Chondrocyte (in vitro differentiated cells): ENCODE measurements around the gene QRFP. TPM values are rescaled to one million over a fixed set of nuclear protein-coding genes. Genes with fewer than 3 reads are reported as not detected.

Experiments used
- DNase-seq: peaks from one replicate; pipeline ENCODE4 v3.0.0; 2021; ENCODE audit warnings: mixed read lengths, low spot score
- H3K27ac Mint-ChIP-seq: one replicate; pipeline ENCODE4 v1.8.0; 2021; ENCODE audit warnings: mild to moderate bottlenecking, moderate library complexity, mixed read lengths; ENCODE audit not compliant: unreplicated experiment
- H3K27me3 Mint-ChIP-seq: 2 replicates; pipeline ENCODE4 v1.8.0; 2021; ENCODE audit warnings: low read depth, mixed read lengths
- H3K36me3 Mint-ChIP-seq: 2 replicates; pipeline ENCODE4 v1.8.0; 2021; ENCODE audit warnings: low read depth, mixed read lengths
- H3K4me1 Mint-ChIP-seq: 2 replicates; pipeline ENCODE4 v1.8.0; 2021; ENCODE audit warnings: low read depth, mild to moderate bottlenecking, mixed read lengths
- H3K4me3 Mint-ChIP-seq: one replicate; pipeline ENCODE4 v1.8.0; 2021; ENCODE audit warnings: mild to moderate bottlenecking, moderate library complexity, mixed read lengths; ENCODE audit not compliant: unreplicated experiment
- H3K9me3 Mint-ChIP-seq: 2 replicates; pipeline ENCODE4 v1.8.0; 2021; ENCODE audit warnings: low read depth, mixed read lengths
- total RNA-seq: library from RNA; stranded (reverse); gene quantifications from 3 replicates; pipeline ENCODE4 v1.2.1, GENCODE V29; 2021
- TF ChIP-seq, protein P1 (sequence below): fragments of 200-600 bp; sonication (generic); IDR thresholded peaks from 2 replicates; pipeline ENCODE4 v1.5.0; 2021; ENCODE audit warnings: antibody characterized with exemption, mild to moderate bottlenecking, moderate library complexity

Gene QRFP
- total RNA-seq, 1 donor from 2014 or later, result not detected

DNA sequence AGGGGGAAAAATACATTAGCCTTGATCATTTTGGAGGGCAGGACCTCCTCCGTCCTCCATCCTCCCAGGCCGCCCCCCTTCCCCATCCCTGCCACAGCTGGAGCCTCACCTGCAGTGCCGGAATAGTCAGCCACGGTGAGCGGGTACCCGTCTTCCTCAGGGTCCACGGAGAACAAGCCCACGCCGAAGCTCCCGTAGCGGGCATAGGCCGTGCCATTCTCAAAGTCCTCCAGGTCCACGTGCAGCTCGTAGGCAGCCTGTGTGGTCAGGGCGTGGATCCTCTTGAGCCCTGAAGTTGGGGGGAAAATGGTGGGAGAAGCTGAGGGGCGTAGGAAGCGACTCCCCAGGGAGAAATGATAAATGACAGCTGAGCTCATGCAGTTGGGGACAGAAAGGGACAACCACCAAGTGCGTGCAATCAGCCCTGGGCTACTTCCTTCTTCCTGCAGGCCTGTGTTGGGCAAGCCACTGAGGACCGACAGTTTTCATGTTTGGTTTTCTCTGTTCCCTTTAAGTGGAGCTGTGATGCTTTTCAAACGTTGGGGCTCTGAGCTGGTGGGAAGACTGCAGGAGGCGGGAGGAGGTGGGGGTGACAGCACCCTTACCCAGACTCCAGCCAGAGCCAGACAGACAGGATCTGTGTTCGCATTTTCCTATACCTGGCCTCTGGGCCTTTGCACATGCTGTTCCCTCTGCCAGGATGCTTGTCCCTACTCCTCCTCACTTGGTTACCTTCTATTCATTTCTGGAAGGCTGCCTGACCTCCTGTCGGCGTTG is 8.7 kb upstream of the QRFP start:
- Mint-ChIP-seq H3K4me3 (no peak overlapping the region), H3K9me3 (no peaks in the 10 kb centered on the region), H3K27me3 (no peaks in the 10 kb centered on the region), H3K27ac (no peak overlapping the region), H3K4me1 (no peaks in the 10 kb centered on the region), H3K36me3 (no peaks in the 10 kb centered on the region)
- TF ChIP-seq, protein P1, sequence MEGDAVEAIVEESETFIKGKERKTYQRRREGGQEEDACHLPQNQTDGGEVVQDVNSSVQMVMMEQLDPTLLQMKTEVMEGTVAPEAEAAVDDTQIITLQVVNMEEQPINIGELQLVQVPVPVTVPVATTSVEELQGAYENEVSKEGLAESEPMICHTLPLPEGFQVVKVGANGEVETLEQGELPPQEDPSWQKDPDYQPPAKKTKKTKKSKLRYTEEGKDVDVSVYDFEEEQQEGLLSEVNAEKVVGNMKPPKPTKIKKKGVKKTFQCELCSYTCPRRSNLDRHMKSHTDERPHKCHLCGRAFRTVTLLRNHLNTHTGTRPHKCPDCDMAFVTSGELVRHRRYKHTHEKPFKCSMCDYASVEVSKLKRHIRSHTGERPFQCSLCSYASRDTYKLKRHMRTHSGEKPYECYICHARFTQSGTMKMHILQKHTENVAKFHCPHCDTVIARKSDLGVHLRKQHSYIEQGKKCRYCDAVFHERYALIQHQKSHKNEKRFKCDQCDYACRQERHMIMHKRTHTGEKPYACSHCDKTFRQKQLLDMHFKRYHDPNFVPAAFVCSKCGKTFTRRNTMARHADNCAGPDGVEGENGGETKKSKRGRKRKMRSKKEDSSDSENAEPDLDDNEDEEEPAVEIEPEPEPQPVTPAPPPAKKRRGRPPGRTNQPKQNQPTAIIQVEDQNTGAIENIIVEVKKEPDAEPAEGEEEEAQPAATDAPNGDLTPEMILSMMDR, result no peak
- DNase-seq, result no peak

DNA sequence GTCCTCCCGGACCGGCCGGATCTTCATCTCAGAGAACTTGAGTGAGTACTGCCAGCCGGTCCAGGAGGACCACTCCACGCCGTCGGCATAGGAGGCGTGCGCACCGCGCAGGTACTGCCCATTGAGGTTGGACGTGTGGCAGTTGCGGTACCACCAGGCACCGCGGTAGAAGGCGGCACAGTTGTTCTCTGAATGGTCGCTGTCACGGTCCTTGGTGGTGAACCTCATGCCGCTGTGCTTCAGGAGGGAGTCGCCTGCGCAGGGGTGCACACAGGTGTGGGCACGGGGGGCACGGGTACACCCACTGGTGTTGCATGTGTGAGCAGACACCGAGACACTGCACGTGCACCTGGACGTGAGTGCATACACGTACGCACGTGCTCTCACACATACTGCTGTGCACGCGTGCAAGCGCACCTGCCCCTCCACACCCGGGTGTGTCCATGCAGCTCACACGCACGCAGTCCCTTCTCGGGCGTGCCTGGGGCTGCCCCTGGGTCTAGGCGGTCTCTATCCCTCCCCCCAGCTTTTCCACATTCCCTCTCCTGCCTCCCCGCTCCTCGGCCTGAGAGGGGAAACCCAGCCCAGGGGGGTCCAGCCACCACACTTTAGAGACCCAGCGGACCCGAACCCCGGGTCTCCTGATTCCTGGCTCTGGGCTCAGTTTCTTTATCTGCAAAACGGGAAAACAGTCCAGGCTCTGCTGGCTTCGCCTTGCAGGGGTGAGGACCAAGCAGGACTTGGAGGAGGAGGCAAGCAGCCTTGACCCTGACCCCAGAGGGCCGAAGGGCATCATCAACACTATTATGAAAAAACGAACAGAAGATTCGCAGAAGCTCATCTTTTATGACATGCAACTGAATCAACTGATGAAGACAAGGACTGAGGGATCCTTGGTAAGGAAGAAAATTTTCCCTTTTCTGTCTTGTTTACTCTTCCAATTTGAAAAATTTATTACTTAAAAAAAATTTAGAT is 7.7 kb upstream of the QRFP start:
- Mint-ChIP-seq H3K4me3 (no peak overlapping the region), H3K27ac (no peak overlapping the region), H3K27me3 (no peaks in the 10 kb centered on the region), H3K9me3 (no peaks in the 10 kb centered on the region), H3K36me3 (no peaks in the 10 kb centered on the region), H3K4me1 (no peaks in the 10 kb centered on the region)
- DNase-seq, result no peak
- TF ChIP-seq, protein P1, result no peak

DNA sequence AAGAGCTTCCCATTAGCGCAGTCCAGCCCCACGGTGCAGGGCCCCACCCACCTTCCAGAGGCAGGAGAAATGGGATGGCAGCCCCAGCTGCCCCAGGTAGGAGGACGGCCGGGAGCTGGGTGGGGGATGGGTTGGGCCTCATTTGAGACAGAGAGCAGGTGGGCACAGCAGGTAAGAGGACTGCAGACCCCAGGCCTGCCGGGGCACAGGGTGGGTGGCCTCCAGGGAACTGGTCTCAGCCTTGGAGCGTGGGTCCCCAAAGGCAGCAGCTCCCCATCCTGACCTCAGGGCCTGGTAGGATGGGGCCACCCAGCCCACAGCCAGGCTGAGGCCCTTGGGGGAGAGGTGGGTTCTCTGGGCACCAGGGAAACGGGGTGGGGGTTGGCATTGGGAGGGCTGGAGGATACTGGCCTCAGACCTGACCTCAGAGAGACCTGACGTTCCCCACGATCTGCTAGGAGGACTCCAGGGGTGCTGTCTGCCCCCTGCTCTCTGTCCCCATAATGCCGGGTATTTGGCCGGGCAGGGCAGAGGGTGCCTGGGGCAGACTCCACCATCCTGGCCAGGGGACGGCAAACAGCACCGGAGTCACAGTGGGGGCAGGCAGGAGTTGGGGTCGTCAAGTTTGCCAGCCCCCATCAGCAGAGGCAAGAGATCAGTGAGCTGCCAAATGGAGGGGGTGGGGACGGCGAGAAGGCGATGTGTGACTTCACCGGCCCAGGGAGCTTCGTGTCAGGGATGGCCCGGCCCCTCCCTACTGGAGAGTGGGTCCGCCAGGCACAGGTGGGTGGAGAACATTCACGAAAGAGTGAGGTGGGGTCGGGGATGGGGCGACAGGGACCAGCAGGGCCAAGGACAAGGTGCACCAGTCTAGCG is 6.8 kb upstream of the QRFP start:
- Mint-ChIP-seq H3K36me3 (no peaks in the 10 kb centered on the region), H3K9me3 (no peaks in the 10 kb centered on the region), H3K4me3 (no peak overlapping the region), H3K27me3 (no peaks in the 10 kb centered on the region), H3K4me1 (no peaks in the 10 kb centered on the region), H3K27ac (no peak overlapping the region)
- TF ChIP-seq, protein P1, result no peak
- DNase-seq, result no peak

DNA sequence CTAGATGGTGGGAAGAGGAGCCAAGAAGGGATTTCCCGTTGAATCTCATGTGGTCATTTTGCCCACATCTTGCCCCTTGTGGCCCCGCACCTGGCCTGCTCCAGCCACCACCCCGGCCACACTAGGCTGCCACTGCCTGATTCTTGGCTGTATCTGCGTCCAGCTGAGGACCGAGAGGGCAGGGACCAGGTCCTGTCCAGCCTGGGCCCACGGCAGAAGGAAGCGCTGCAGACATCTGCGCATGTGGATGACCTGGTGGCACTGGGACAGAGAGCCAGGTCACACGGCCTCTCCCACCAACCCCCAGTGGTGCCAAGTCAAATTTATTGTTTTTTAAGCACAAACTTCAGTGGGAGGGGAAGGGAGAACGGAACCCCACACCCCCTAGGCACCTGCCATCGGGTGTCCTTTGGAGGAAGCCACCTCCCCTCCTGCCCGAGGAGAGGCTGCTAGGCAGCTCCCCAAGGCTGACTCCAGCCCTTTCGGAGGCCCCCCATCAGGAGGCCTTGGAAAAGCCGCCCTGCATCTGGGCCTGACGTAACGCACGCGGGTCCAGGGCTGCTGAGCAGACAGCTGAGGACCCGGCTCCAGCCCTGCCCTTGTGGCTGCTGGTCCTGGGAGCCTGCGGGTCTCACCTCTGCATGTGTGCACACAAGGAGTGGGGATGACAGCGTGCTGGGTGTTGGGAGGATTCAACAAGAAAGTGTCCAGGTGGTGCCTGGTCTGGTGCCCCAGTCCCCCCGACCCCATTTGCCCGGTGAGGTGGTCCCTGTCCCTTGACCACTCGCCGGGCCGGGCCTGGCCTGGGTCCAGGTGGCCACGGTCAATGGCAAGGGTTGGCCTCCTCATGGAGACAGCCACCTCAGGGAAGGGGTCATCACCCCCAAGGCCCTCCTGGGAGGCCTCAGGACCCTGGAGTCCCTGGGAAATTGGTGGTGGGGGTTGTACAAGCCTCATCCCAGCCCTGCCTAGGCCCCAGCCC is 5.9 kb upstream of the QRFP start:
- H3K27ac Mint-ChIP-seq, result no peak overlapping the region
- DNase-seq, result no peak
- no peak overlapping the region for H3K4me3 Mint-ChIP-seq
- H3K36me3 Mint-ChIP-seq, result no peaks in the 10 kb centered on the region
- no peaks in the 10 kb centered on the region for H3K4me1 Mint-ChIP-seq
- H3K27me3 Mint-ChIP-seq, result no peaks in the 10 kb centered on the region
- TF ChIP-seq, protein P1, result no peak
- no peaks in the 10 kb centered on the region for H3K9me3 Mint-ChIP-seq
